ENCODE measurements around the gene MBTD1. TPM values are rescaled to one million over a fixed set of nuclear protein-coding genes. Genes with fewer than 3 reads are reported as not detected.

The MBTD1 gene
- total RNA-seq, 4 donors from 2014 or later = 4.6 to 9.8 (median 7.6) TPM

DNA sequence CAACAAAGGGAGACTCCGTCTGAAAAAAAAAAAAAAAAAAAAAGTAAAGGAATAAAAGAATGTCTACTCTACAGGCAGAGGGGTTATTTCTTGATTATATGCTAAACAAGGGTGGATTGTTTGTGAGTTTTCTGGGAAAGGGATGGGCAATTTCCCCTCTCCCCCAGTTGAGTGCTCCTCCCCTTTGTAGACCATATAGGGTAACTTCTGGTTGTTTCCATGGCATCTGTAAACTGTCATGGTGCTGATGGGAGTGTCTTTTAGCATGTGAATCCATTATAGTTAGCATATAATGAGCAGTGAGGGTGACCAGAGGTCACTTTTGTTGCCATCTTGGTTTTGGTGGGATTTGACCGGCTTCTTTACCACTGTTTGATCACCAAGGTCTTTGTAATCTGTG, 110.7 kb downstream of the MBTD1 start:
- no peak overlapping the region for H3K27ac ChIP-seq
- H3K9me3 ChIP-seq = no peaks in the 10 kb centered on the region
- no peak for TF ChIP-seq POLR2A (IDR thresholded peaks at IDR 0.05)
- TF ChIP-seq, protein P1, sequence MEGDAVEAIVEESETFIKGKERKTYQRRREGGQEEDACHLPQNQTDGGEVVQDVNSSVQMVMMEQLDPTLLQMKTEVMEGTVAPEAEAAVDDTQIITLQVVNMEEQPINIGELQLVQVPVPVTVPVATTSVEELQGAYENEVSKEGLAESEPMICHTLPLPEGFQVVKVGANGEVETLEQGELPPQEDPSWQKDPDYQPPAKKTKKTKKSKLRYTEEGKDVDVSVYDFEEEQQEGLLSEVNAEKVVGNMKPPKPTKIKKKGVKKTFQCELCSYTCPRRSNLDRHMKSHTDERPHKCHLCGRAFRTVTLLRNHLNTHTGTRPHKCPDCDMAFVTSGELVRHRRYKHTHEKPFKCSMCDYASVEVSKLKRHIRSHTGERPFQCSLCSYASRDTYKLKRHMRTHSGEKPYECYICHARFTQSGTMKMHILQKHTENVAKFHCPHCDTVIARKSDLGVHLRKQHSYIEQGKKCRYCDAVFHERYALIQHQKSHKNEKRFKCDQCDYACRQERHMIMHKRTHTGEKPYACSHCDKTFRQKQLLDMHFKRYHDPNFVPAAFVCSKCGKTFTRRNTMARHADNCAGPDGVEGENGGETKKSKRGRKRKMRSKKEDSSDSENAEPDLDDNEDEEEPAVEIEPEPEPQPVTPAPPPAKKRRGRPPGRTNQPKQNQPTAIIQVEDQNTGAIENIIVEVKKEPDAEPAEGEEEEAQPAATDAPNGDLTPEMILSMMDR (IDR thresholded peaks at IDR 0.05 in 4 of 5, conservative IDR thresholded peaks at IDR 0.05 in 1 of 5) = no peak
- intact Hi-C loops (cut with DNase I; ENCODE audit: low total_unique reads) = no loop called here
- no peak for DNase-seq
- H3K4me3 ChIP-seq = no peak overlapping the region
- in situ Hi-C loops (cut with MboI; ENCODE audit: low sequenced_read_pairs in 4 of 4) = loop anchor here in 1 of 4 donors (5.0 kb wide), 1 partner anchor 147 kb away; no protein-coding TSS in a partner anchor
- ATAC-seq = no peak
- peaks cover 12 to 17% of the 10 kb centered on the region in 2 donors for H3K4me1 ChIP-seq
- H3K36me3 ChIP-seq = no peaks in the 10 kb centered on the region
- H3K27me3 ChIP-seq = no peaks in the 10 kb centered on the region

GRCh38 chr17:51147650-51148049, 112.2 kb downstream of the MBTD1 start:
- Histone ChIP-seq H3K4me3 (no peak overlapping the region), H3K36me3 (no peaks in the 10 kb centered on the region), H3K27ac (peak overlapping the region in 1 of 4 donors; percentile 54), H3K27me3 (no peaks in the 10 kb centered on the region), H3K9me3 (no peaks in the 10 kb centered on the region), H3K4me1 (peaks cover 6 to 10% of the 10 kb centered on the region in 2 donors)
- TF ChIP-seq POLR2A (IDR thresholded peaks at IDR 0.05) = no peak
- TF ChIP-seq, protein P1 (IDR thresholded peaks at IDR 0.05 in 4 of 5, conservative IDR thresholded peaks at IDR 0.05 in 1 of 5) = no peak
- DNase-seq = no peak
- no peak for ATAC-seq
- intact Hi-C loops (cut with DNase I; ENCODE audit: low total_unique reads) (no loop called here), in situ Hi-C loops (cut with MboI; ENCODE audit: low sequenced_read_pairs in 4 of 4) (loop anchor here in 1 of 4 donors (5.0 kb wide), 1 partner anchor 145 kb away; no protein-coding TSS in a partner anchor)

GRCh38 chr17:51144266-51145022, 115.4 kb downstream of the MBTD1 start:
- DNase-seq (no peak), ATAC-seq (no peak)
- intact Hi-C loops (cut with DNase I; ENCODE audit: low total_unique reads) = no loop called here
- Histone ChIP-seq H3K27ac (no peak overlapping the region), H3K4me3 (no peak overlapping the region), H3K27me3 (no peaks in the 10 kb centered on the region), H3K9me3 (no peaks in the 10 kb centered on the region), H3K36me3 (no peaks in the 10 kb centered on the region), H3K4me1 (peaks cover 0 to 6% of the 10 kb centered on the region in 2 donors)
- in situ Hi-C loops (cut with MboI; ENCODE audit: low sequenced_read_pairs in 4 of 4) = loop anchor here in 1 of 4 donors (5.0 kb wide), 1 partner anchor 142 kb away; no protein-coding TSS in a partner anchor
- TF ChIP-seq, protein P1 (IDR thresholded peaks at IDR 0.05 in 4 of 5, conservative IDR thresholded peaks at IDR 0.05 in 1 of 5) = no peak
- TF ChIP-seq POLR2A (IDR thresholded peaks at IDR 0.05) = no peak

DNA sequence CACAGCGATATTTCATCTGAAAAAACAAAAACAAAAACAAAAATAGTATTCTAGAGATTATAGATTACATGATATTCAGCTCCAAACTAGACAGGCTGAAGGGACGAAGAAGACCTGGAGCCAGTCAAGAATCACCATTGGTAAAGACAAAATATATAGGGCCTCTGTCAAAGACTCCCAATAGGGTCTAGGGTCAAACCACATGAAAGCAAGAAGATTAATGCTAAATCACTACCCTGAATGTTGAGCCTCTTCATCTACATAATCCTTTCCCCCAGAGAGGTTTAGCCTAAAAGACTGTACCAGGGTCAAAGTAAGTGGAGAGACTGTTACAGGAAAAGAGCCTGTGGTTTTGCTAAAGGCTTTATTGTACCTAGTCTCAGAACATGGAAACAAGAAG, 117.3 kb downstream of the MBTD1 start:
- Histone ChIP-seq H3K27me3 (no peaks in the 10 kb centered on the region), H3K9me3 (no peaks in the 10 kb centered on the region), H3K36me3 (no peaks in the 10 kb centered on the region), H3K4me1 (peaks cover 0 to 6% of the 10 kb centered on the region in 2 donors), H3K27ac (no peak overlapping the region), H3K4me3 (no peak overlapping the region)
- DNase-seq (no peak), ATAC-seq (no peak)
- in situ Hi-C loops (cut with MboI; ENCODE audit: low sequenced_read_pairs in 4 of 4) (no loop called here), intact Hi-C loops (cut with DNase I; ENCODE audit: low total_unique reads) (no loop called here)
- TF ChIP-seq, protein P1 (IDR thresholded peaks at IDR 0.05 in 4 of 5, conservative IDR thresholded peaks at IDR 0.05 in 1 of 5) = no peak
- TF ChIP-seq POLR2A (IDR thresholded peaks at IDR 0.05) = no peak

Data from gastrocnemius medialis (tissue), 4 donors.